MM.1S (cell line): Measurements from ENCODE around the gene KRT39.

ENCODE experiments used
- DNase-seq: peaks from one replicate; pipeline ENCODE4 v3.0.0-alpha.2; 2015
- H2AFZ ChIP-seq: fragments of 300-600 bp; sonication (generic); 2 replicates; pipeline ENCODE4 v1.6.0; 2016; ENCODE audit warnings: antibody characterized with exemption, low read length
- H3F3A ChIP-seq: fragments of 300-600 bp; sonication (generic); 2 replicates; pipeline ENCODE4 v1.6.1; 2016; ENCODE audit warnings: mild to moderate bottlenecking, antibody characterized with exemption, low read length, moderate library complexity, mixed read lengths; ENCODE audit not compliant: insufficient read depth
- H3K27ac ChIP-seq: fragments of 300-600 bp; sonication (generic); 2 replicates; pipeline ENCODE4 v1.5.1; 2016; ENCODE audit warnings: mild to moderate bottlenecking, low read length
- H3K27me3 ChIP-seq: fragments of 300-600 bp; sonication (generic); replicated peaks from 2 replicates; pipeline ENCODE4 v1.6.0; 2016; ENCODE audit warnings: low read length; ENCODE audit not compliant: insufficient read depth
- H3K36me3 ChIP-seq: fragments of 300-600 bp; sonication (generic); replicated peaks from 2 replicates; pipeline ENCODE4 v1.6.1; 2016; ENCODE audit warnings: mild to moderate bottlenecking, low read length, mixed read lengths; ENCODE audit not compliant: insufficient read depth
- H3K4me1 ChIP-seq: fragments of 300-600 bp; sonication (generic); 2 replicates; pipeline ENCODE4 v1.6.1; 2016; ENCODE audit warnings: low read length, mixed read lengths
- H3K4me2 ChIP-seq: fragments of 300-600 bp; sonication (generic); 2 replicates; pipeline ENCODE4 v1.6.0; 2016; ENCODE audit warnings: low read depth, low read length
- H3K4me3 ChIP-seq: fragments of 300-600 bp; sonication (generic); 2 replicates; pipeline ENCODE4 v1.5.1; 2016; ENCODE audit warnings: low read length, mixed read lengths
- H3K79me2 ChIP-seq: fragments of 300-600 bp; sonication (generic); 2 replicates; pipeline ENCODE4 v1.6.1; 2016; ENCODE audit warnings: mixed run types, low read length, mixed read lengths
- H3K9ac ChIP-seq: fragments of 300-600 bp; sonication (generic); 2 replicates; pipeline ENCODE4 v1.6.1; 2016; ENCODE audit warnings: low read length, mixed read lengths
- H3K9me2 ChIP-seq: fragments of 300-600 bp; sonication (generic); replicated peaks from 2 replicates; pipeline ENCODE4 v1.6.1; 2016; ENCODE audit warnings: mild to moderate bottlenecking, low read length, mixed read lengths; ENCODE audit not compliant: insufficient read depth
- H3K9me3 ChIP-seq: fragments of 300-600 bp; sonication (generic); replicated peaks from 2 replicates; pipeline ENCODE4 v1.6.1; 2016; ENCODE audit warnings: mild to moderate bottlenecking, low read length, mixed read lengths; ENCODE audit not compliant: insufficient read depth
- H4K20me1 ChIP-seq: fragments of 300-600 bp; sonication (generic); 2 replicates; pipeline ENCODE4 v1.6.1; 2016; ENCODE audit warnings: mild to moderate bottlenecking, low read length, moderate library complexity, mixed read lengths; ENCODE audit not compliant: insufficient read depth
- CTCF ChIP-seq: fragments of 300-600 bp; sonication (generic); IDR thresholded peaks from 2 replicates; pipeline ENCODE4 v1.5.1; 2016; ENCODE audit warnings: antibody characterized with exemption, low read length, mixed read lengths
- EZH2 ChIP-seq: fragments of 300-600 bp; sonication (generic); optimal IDR thresholded peaks from 2 replicates; pipeline ENCODE3; 2017; ENCODE audit warnings: low read depth, mild to moderate bottlenecking, antibody characterized with exemption, low read length, mixed read lengths
- EZH2phosphoT487 ChIP-seq: fragments of 300-600 bp; sonication (generic); IDR thresholded peaks from 2 replicates; pipeline ENCODE4 v1.6.1; 2018; ENCODE audit warnings: antibody characterized with exemption, low read length

KRT39 gene

GRCh38 chr17:40931311-40931710, 35.4 kb downstream of the KRT39 start:
- H3K27me3 ChIP-seq: no peaks in the 10 kb centered on the region
- H3K79me2 ChIP-seq: no peaks in the 10 kb centered on the region
- H3K9ac ChIP-seq: no peak overlapping the region
- H3K4me2 ChIP-seq: no peak overlapping the region
- no peak overlapping the region for H3K4me3 ChIP-seq
- no peaks in the 10 kb centered on the region for H3K4me1 ChIP-seq
- H3K9me2 ChIP-seq: no peaks in the 10 kb centered on the region
- no peak overlapping the region for H2AFZ ChIP-seq
- no peak overlapping the region for H3K27ac ChIP-seq
- no peaks in the 10 kb centered on the region for H3F3A ChIP-seq
- no peaks in the 10 kb centered on the region for H3K9me3 ChIP-seq
- no peaks in the 10 kb centered on the region for H4K20me1 ChIP-seq
- H3K36me3 ChIP-seq: no peaks in the 10 kb centered on the region
- DNase-seq: no peak
- TF ChIP-seq CTCF (no peak), EZH2phosphoT487 (no peak), EZH2 (no peak)

- no peak overlapping the region for H2AFZ ChIP-seq
- H3F3A ChIP-seq: no peaks in the 10 kb centered on the region
- H3K79me2 ChIP-seq: no peaks in the 10 kb centered on the region
- H3K9ac ChIP-seq: no peak overlapping the region
- H3K4me3 ChIP-seq: no peak overlapping the region
- no peak overlapping the region for H3K4me2 ChIP-seq
- H3K9me3 ChIP-seq: no peaks in the 10 kb centered on the region
- no peaks in the 10 kb centered on the region for H3K27me3 ChIP-seq
- TF ChIP-seq EZH2phosphoT487: no peak
- TF ChIP-seq CTCF: no peak
- no peak for TF ChIP-seq EZH2
- no peak overlapping the region for H3K27ac ChIP-seq
- H3K36me3 ChIP-seq: no peaks in the 10 kb centered on the region
- H3K9me2 ChIP-seq: no peaks in the 10 kb centered on the region
- H3K4me1 ChIP-seq: no peaks in the 10 kb centered on the region
- no peak for DNase-seq
- H4K20me1 ChIP-seq: no peaks in the 10 kb centered on the region
These were observed 40.4 kb downstream of the KRT39 start for GRCh38 chr17:40926341-40926740.

- no peaks in the 10 kb centered on the region for H3F3A ChIP-seq
- TF ChIP-seq CTCF (no peak), EZH2phosphoT487 (no peak), EZH2 (no peak)
- H3K4me2 ChIP-seq: no peak overlapping the region
- no peaks in the 10 kb centered on the region for H3K79me2 ChIP-seq
- H3K27me3 ChIP-seq: no peaks in the 10 kb centered on the region
- no peaks in the 10 kb centered on the region for H3K9me2 ChIP-seq
- no peaks in the 10 kb centered on the region for H3K9me3 ChIP-seq
- H4K20me1 ChIP-seq: no peaks in the 10 kb centered on the region
- H3K36me3 ChIP-seq: no peaks in the 10 kb centered on the region
- no peak overlapping the region for H3K9ac ChIP-seq
- H3K27ac ChIP-seq: no peak overlapping the region
- H3K4me3 ChIP-seq: no peak overlapping the region
- no peak overlapping the region for H2AFZ ChIP-seq
- DNase-seq: no peak
- no peaks in the 10 kb centered on the region for H3K4me1 ChIP-seq
These were observed 44.5 kb downstream of the KRT39 start for GRCh38 chr17:40922239-40922638.
